Thoracic aorta (tissue), 2 donors: ENCODE data around the gene STK35. TPM values are rescaled to one million over a fixed set of nuclear protein-coding genes. Genes with fewer than 3 reads are reported as not detected.

Source experiments
- ATAC-seq: fragments of 150-250 bp; one replicate; pipeline ENCODE4 v1.8.0; 2017; ENCODE audit warnings: low read depth; ENCODE audit not compliant: insufficient number of reproducible peaks, low FRiP score
- DNase-seq: peaks from one replicate; pipeline ENCODE4 v3.0.0-alpha.2; 2020; ENCODE audit warnings: low spot score
- H3K27ac ChIP-seq, 2 donors: fragments of 200-600 bp; sonication (generic); 1 replicate in 1 of 2; 2 replicates in 1 of 2; pipeline ENCODE4 v1.5.1; 2016; ENCODE audit warnings: mild to moderate bottlenecking in 2 of 2, moderate library complexity in 2 of 2
- H3K27me3 ChIP-seq: fragments of 200-600 bp; sonication (generic); replicated peaks from 2 replicates; pipeline ENCODE4 v1.6.0; 2016; ENCODE audit warnings: mild to moderate bottlenecking; ENCODE audit not compliant: insufficient read depth
- H3K36me3 ChIP-seq: fragments of 200-600 bp; sonication (generic); one replicate; pipeline ENCODE4 v1.5.1; 2016
- H3K4me1 ChIP-seq, 2 donors: fragments of 200-600 bp; sonication (generic); 1 replicate in 1 of 2; 2 replicates in 1 of 2; pipeline versions ENCODE4 v1.5.1 to v1.6.0; 2016; ENCODE audit warnings: low read depth in 2 of 2, mild to moderate bottlenecking in 1 of 2; ENCODE audit not compliant: control insufficient read depth in 1 of 2
- H3K4me3 ChIP-seq: fragments of 200-600 bp; sonication (generic); 2 replicates; pipeline ENCODE4 v1.5.1; 2016; ENCODE audit warnings: mild to moderate bottlenecking
- H3K9me3 ChIP-seq: fragments of 200-600 bp; sonication (generic); 2 replicates; pipeline ENCODE4 v1.5.1; 2016
- CTCF ChIP-seq: fragments of 200-600 bp; sonication (generic); IDR thresholded peaks from one replicate; pipeline ENCODE4 v1.5.1; 2019; ENCODE audit warnings: antibody characterized with exemption
- total RNA-seq, 2 donors: library from RNA; depleted of rRNA; stranded (reverse); fragments of >200 nt; gene quantifications; one replicate each; pipeline versions ENCODE4 v1.1.0 to v1.2.3, GENCODE V29; 2016

STK35 gene
- total RNA-seq, 2 donors from 2014 or later = 25.4 to 31.5 TPM

GRCh38 chr20:2151858-2152281 lies 50.2 kb downstream of the STK35 start:
- ATAC-seq = no peak

GRCh38 chr20:2152317-2152716 lies 50.7 kb downstream of the STK35 start:
- ATAC-seq = no peak
- Histone ChIP-seq H3K27ac (no peak overlapping the region), H3K36me3 (peaks cover 5% of the 10 kb centered on the region), H3K9me3 (no peaks in the 10 kb centered on the region), H3K4me1 (peaks cover 0 to 9% of the 10 kb centered on the region in 2 donors), H3K4me3 (no peak overlapping the region), H3K27me3 (no peaks in the 10 kb centered on the region)
- TF ChIP-seq CTCF = no peak
- DNase-seq = no peak

More at GRCh38 chr20:2151858-2152281, 50.2 kb downstream of the STK35 start:
- H3K4me1 ChIP-seq = peaks cover 0 to 9% of the 10 kb centered on the region in 2 donors
- no peak for TF ChIP-seq CTCF
- H3K36me3 ChIP-seq = peaks cover 5% of the 10 kb centered on the region
- no peaks in the 10 kb centered on the region for H3K27me3 ChIP-seq
- no peaks in the 10 kb centered on the region for H3K9me3 ChIP-seq
- no peak for DNase-seq
- H3K27ac ChIP-seq = no peak overlapping the region
- H3K4me3 ChIP-seq = no peak overlapping the region

- Histone ChIP-seq H3K27me3 (no peaks in the 10 kb centered on the region), H3K36me3 (no peaks in the 10 kb centered on the region), H3K4me1 (peaks cover 0 to 9% of the 10 kb centered on the region in 2 donors), H3K9me3 (no peaks in the 10 kb centered on the region), H3K4me3 (no peak overlapping the region), H3K27ac (no peak overlapping the region)
- ATAC-seq (no peak), DNase-seq (no peak)
- no peak for TF ChIP-seq CTCF
Measured at GRCh38 chr20:2153326-2153725, 51.7 kb downstream of the STK35 start.

- H3K27me3 ChIP-seq = no peaks in the 10 kb centered on the region
- no peak overlapping the region for H3K4me3 ChIP-seq
- no peak for TF ChIP-seq CTCF
- no peak overlapping the region for H3K27ac ChIP-seq
- H3K4me1 ChIP-seq = peaks cover 0 to 9% of the 10 kb centered on the region in 2 donors
- no peaks in the 10 kb centered on the region for H3K36me3 ChIP-seq
- no peak for ATAC-seq
- no peaks in the 10 kb centered on the region for H3K9me3 ChIP-seq
- no peak for DNase-seq
Measured at GRCh38 chr20:2156224-2156623, 54.6 kb downstream of the STK35 start.

- Histone ChIP-seq H3K27ac (no peak overlapping the region), H3K9me3 (no peaks in the 10 kb centered on the region), H3K4me3 (no peak overlapping the region), H3K27me3 (no peaks in the 10 kb centered on the region), H3K36me3 (no peaks in the 10 kb centered on the region), H3K4me1 (peaks cover 0 to 6% of the 10 kb centered on the region in 2 donors)
- no peak for ATAC-seq
- no peak for DNase-seq
- no peak for TF ChIP-seq CTCF
Measured at GRCh38 chr20:2156666-2157624, 55.3 kb downstream of the STK35 start.
